ENCODE data around the gene SDCCAG8.

SDCCAG8 gene

DNA sequence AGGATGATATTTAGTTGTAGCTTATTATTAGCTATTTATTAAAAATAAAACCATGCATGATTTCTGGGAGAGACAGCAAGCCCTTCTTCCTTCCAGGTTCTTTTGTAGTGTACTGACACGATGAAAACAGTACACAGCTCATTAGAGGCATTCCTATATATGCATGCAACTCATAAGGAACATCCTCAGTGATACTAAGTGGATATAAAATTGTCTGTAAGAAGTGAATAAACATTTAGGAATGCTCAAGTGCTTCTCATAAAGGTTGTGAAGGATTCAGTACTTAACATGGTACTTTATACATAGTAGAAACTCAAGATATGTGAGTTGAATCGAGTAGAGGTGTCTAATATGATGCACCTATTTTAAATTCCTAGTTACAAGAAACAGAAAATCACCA is 287.7 kb downstream of the SDCCAG8 start:
- TF ChIP-seq GATA2 (IDR thresholded peaks at IDR 0.05; ENCODE audit: low read depth, low read length) (no peak), GATA3 (IDR thresholded peaks at IDR 0.05; ENCODE audit: low read depth, low read length) (no peak)

GRCh38 chr1:243546457-243546856 is 290.6 kb downstream of the SDCCAG8 start:
- no peak for TF ChIP-seq GATA2 (IDR thresholded peaks at IDR 0.05; ENCODE audit: low read depth, low read length)
- TF ChIP-seq GATA3 (IDR thresholded peaks at IDR 0.05; ENCODE audit: low read depth, low read length) = no peak

DNA sequence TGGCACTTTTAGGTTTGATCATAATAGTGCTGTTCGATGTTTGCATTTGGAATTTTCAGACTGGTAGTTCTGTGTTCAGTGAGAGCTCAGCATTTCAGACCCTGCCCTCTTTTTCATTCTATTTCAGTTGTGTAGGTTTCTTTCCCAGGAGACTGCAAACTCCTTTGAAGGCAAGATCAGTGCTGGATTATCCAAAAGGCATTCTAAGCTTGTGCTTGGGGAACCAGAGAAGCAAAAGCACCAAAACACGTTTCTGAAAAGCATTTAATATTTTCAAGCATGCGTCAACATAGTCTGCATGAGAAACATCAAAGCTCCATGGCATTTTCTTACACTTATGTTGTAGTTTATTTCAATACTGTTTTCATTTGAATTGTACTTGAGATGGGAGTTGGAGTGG is 292.1 kb downstream of the SDCCAG8 start:
- no peak for TF ChIP-seq GATA3 (IDR thresholded peaks at IDR 0.05; ENCODE audit: low read depth, low read length)
- no peak for TF ChIP-seq GATA2 (IDR thresholded peaks at IDR 0.05; ENCODE audit: low read depth, low read length)

DNA sequence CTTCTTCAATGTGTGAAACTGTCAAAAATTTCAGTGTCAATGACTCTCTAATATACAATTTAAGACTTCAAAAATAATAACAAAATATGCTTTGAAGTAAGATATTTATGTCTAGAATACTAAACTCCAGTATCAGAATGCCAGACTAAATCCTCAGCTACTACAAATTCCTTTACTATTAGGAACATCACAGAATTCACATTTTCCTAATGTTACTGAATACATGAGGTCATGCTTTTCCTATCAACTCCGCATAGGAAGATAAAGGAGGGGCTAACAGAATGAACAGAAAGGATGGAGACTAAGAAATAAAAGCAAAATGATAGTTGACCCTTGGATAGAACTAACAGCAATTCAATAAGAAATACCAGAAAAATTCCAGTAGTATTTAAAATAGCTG is 292.7 kb downstream of the SDCCAG8 start:
- TF ChIP-seq GATA2 (IDR thresholded peaks at IDR 0.05; ENCODE audit: low read depth, low read length) = no peak
- TF ChIP-seq GATA3 (IDR thresholded peaks at IDR 0.05; ENCODE audit: low read depth, low read length) = no peak

- TF ChIP-seq GATA2 (IDR thresholded peaks at IDR 0.05; ENCODE audit: low read depth, low read length) (no peak), GATA3 (IDR thresholded peaks at IDR 0.05; ENCODE audit: low read depth, low read length) (no peak)
Measured at GRCh38 chr1:243549108-243549507, 293.3 kb downstream of the SDCCAG8 start.

All from SH-SY5Y (cell line).